IMR-90 (cell line): Measurements from ENCODE around the gene ADAMTS16. TPM values are rescaled to one million over a fixed set of nuclear protein-coding genes. Genes with fewer than 3 reads are reported as not detected.

Experiments used
- ATAC-seq: fragments of 200-7000 bp; cut with Tn5 transposase; 2 replicates; pipeline ENCODE4 v1.9.1; 2020; ENCODE audit warnings: low read depth, mild to moderate bottlenecking, moderate library complexity
- BruUV-seq: library from RNA; stranded (reverse); fragments of 400-500 nt; replicated peaks from 2 replicates; lab custom pipeline; 2021; lab: Mats Ljungman, UMichigan
- CTCF ChIA-PET: fragments of 300-600 bp; formaldehyde crosslinking; extraction: SDS; loops from one replicate; lab custom pipeline; 2021; ENCODE audit warnings: antibody characterized with exemption; lab: Yijun Ruan, JAX
- POLR2A ChIA-PET: fragments of 300-600 bp; sonication (Branson Sonifier 250); formaldehyde crosslinking; loops from one replicate; lab custom pipeline; 2022; ENCODE audit warnings: antibody characterized with exemption; ENCODE audit not compliant: unreplicated experiment; lab: Charles Lee
- DNase-seq: peaks from one replicate; pipeline ENCODE4 v3.0.0; 2013
- H2AFZ ChIP-seq: replicated peaks from 2 replicates; pipeline ENCODE3; 2013; ENCODE audit warnings: low read length, mild to moderate bottlenecking; ENCODE audit not compliant: poor library complexity
- H2AK5ac ChIP-seq: 2 replicates; pipeline ENCODE4 v1.6.1; 2013; ENCODE audit warnings: low read depth, low read length, inconsistent platforms
- H2AK9ac ChIP-seq: replicated peaks from 2 replicates; pipeline ENCODE3; 2013; ENCODE audit warnings: mild to moderate bottlenecking, low read depth, low read length, moderate library complexity; ENCODE audit not compliant: poor library complexity
- H2BK120ac ChIP-seq: 2 replicates; pipeline ENCODE4 v1.6.1; 2013; ENCODE audit warnings: low read depth, low read length, inconsistent platforms
- H2BK15ac ChIP-seq: 3 replicates; pipeline ENCODE4 v1.6.1; 2013; ENCODE audit warnings: low read depth, low read length, inconsistent platforms
- H2BK20ac ChIP-seq: 2 replicates; pipeline ENCODE4 v1.6.1; 2013; ENCODE audit warnings: low read depth, mild to moderate bottlenecking, inconsistent platforms, low read length, moderate library complexity
- H2BK5ac ChIP-seq: 2 replicates; pipeline ENCODE4 v1.6.1; 2013; ENCODE audit warnings: mild to moderate bottlenecking, low read depth, low read length, inconsistent platforms; ENCODE audit not compliant: poor library complexity, severe bottlenecking
- H3K14ac ChIP-seq: replicated peaks from 2 replicates; pipeline ENCODE4 v1.6.1; 2013; ENCODE audit warnings: low read depth, low read length, inconsistent platforms
- H3K18ac ChIP-seq: 2 replicates; pipeline ENCODE4 v1.6.1; 2013; ENCODE audit warnings: low read depth, low read length, control low read depth
- H3K23ac ChIP-seq: 2 replicates; pipeline ENCODE4 v1.6.1; 2013; ENCODE audit warnings: low read depth, low read length, inconsistent platforms
- H3K27ac ChIP-seq: 2 replicates; pipeline ENCODE4 v1.5.1; 2013; ENCODE audit warnings: mild to moderate bottlenecking, control low read depth, low read length; ENCODE audit not compliant: insufficient read depth
- H3K27me3 ChIP-seq: 2 replicates; pipeline ENCODE4 v1.6.1; 2013; ENCODE audit warnings: low read length; ENCODE audit not compliant: control insufficient read depth, insufficient read depth
- H3K36me3 ChIP-seq: 2 replicates; pipeline ENCODE4 v1.6.1; 2013; ENCODE audit warnings: low read length, mixed read lengths; ENCODE audit not compliant: control insufficient read depth, insufficient read depth
- H3K4ac ChIP-seq: 2 replicates; pipeline ENCODE4 v1.6.1; 2013; ENCODE audit warnings: low read depth, low read length, inconsistent platforms
- H3K4me1 ChIP-seq: 2 replicates; pipeline ENCODE4 v1.6.1; 2013; ENCODE audit warnings: low read length, mixed read lengths; ENCODE audit not compliant: control insufficient read depth, insufficient read depth
- H3K4me2 ChIP-seq: 2 replicates; pipeline ENCODE4 v1.6.1; 2013; ENCODE audit warnings: low read depth, mild to moderate bottlenecking, control low read depth, low read length, moderate library complexity
- H3K4me3 ChIP-seq: 2 replicates; pipeline ENCODE4 v1.5.1; 2013; ENCODE audit warnings: low read depth, mild to moderate bottlenecking, control low read depth, low read length, moderate library complexity; ENCODE audit not compliant: insufficient read depth
- H3K56ac ChIP-seq: 2 replicates; pipeline ENCODE4 v1.6.1; 2013; ENCODE audit warnings: low read length, inconsistent platforms; ENCODE audit not compliant: insufficient read depth; ENCODE audit errors: extremely low read depth
- H3K79me1 ChIP-seq, 2 experiments: 2 replicates each; pipeline ENCODE4 v1.6.1; 2013; ENCODE audit warnings: low read length in 2 of 2, inconsistent platforms in 1 of 2, low read depth in 1 of 2
- H3K9ac ChIP-seq: 2 replicates; pipeline ENCODE4 v1.6.1; 2013; ENCODE audit warnings: low read depth, low read length, control low read depth
- H3K9me1 ChIP-seq: 2 replicates; pipeline ENCODE4 v1.6.1; 2013; ENCODE audit warnings: low read length, inconsistent platforms; ENCODE audit not compliant: insufficient read depth
- H3K9me3 ChIP-seq: 2 replicates; pipeline ENCODE4 v1.6.1; 2013; ENCODE audit warnings: low read length; ENCODE audit not compliant: control insufficient read depth, insufficient read depth
- H4K20me1 ChIP-seq: 2 replicates; pipeline ENCODE4 v1.6.1; 2013; ENCODE audit warnings: low read length, inconsistent platforms; ENCODE audit not compliant: insufficient read depth
- H4K5ac ChIP-seq: 2 replicates; pipeline ENCODE4 v1.6.1; 2013; ENCODE audit warnings: mild to moderate bottlenecking, low read depth, low read length, control low read depth
- H4K8ac ChIP-seq, 2 experiments: 2 replicates each; pipeline ENCODE4 v1.6.1; 2013; ENCODE audit warnings: low read depth in 2 of 2, low read length in 2 of 2, control low read depth in 1 of 2, inconsistent platforms in 1 of 2
- H4K91ac ChIP-seq: 2 replicates; pipeline ENCODE4 v1.6.1; 2013; ENCODE audit warnings: low read depth, low read length, inconsistent platforms; ENCODE audit not compliant: insufficient read depth
- CEBPB ChIP-seq: IDR thresholded peaks from 2 replicates; pipeline ENCODE4 v1.6.1; 2012; ENCODE audit warnings: low read depth, low read length, improper control_type of control experiment
- CHD1 ChIP-seq: IDR thresholded peaks from 2 replicates; pipeline ENCODE4 v1.6.1; 2012; ENCODE audit warnings: low read depth, low read length, improper control_type of control experiment
- FOS ChIP-seq: fragments of 150-350 bp; IDR thresholded peaks from 2 replicates; pipeline ENCODE4 v1.6.1; 2016; ENCODE audit warnings: low read depth, low read length
- MAFK ChIP-seq: IDR thresholded peaks from 2 replicates; pipeline ENCODE4 v1.6.1; 2012; ENCODE audit warnings: low read depth, low read length, improper control_type of control experiment
- MAZ ChIP-seq: IDR thresholded peaks from 2 replicates; pipeline ENCODE4 v1.6.1; 2012; ENCODE audit warnings: low read depth, mild to moderate bottlenecking, low read length, improper control_type of control experiment, moderate library complexity, borderline replicate concordance
- NFE2L2 ChIP-seq: fragments of 150-350 bp; IDR thresholded peaks from 2 replicates; pipeline ENCODE4 v1.6.1; 2016; ENCODE audit warnings: low read depth, mild to moderate bottlenecking, low read length
- POLR2A ChIP-seq: IDR thresholded peaks from 2 replicates; pipeline ENCODE4 v1.6.1; 2012; ENCODE audit warnings: mild to moderate bottlenecking, low read depth, low read length
- RCOR1 ChIP-seq: IDR thresholded peaks from 2 replicates; pipeline ENCODE4 v1.6.1; 2012; ENCODE audit warnings: mild to moderate bottlenecking, low read length, improper control_type of control experiment; ENCODE audit not compliant: insufficient replicate concordance
- RFX5 ChIP-seq: IDR thresholded peaks from 2 replicates; pipeline ENCODE4 v1.8.0; 2012; ENCODE audit warnings: low read depth, mild to moderate bottlenecking, low read length, moderate library complexity
- dilution Hi-C: fragments of 300-500 bp; cut with HindIII; formaldehyde crosslinking; loops from one replicate; pipeline ENCODE4 v1.14.3; 2018; ENCODE audit warnings: low sequenced_read_pairs; ENCODE audit not compliant: unreplicated experiment
- in situ Hi-C: fragments of 300-500 bp; cut with MboI; formaldehyde crosslinking; loops from 3 replicates; pipeline ENCODE4 v1.14.3; 2019; ENCODE audit warnings: low sequenced_read_pairs, inconsistent platforms, mixed read lengths
- intact Hi-C: fragments of 100-400 bp; cut with micrococcal nuclease; formaldehyde crosslinking; loops from 2 replicates; pipeline ENCODE4 v1.10.0; 2022
- polyA plus RNA-seq, 3 experiments: library from polyadenylated mRNA; depleted of rRNA; stranded (reverse); fragments of >200 nt; gene quantifications; 2 replicates each; pipeline ENCODE4 v1.2.3, GENCODE V29; 2012; ENCODE audit warnings: low replicate concordance in 1 of 3
- total RNA-seq: library from RNA; depleted of rRNA; stranded (reverse); fragments of >200 nt; gene quantifications from 2 replicates; pipeline ENCODE4 v1.2.3, GENCODE V29; 2012
- TF ChIP-seq, protein P1 (sequence below): fragments of 150-350 bp; IDR thresholded peaks from 2 replicates; pipeline ENCODE4 v1.6.1; 2016; ENCODE audit warnings: low read depth, mild to moderate bottlenecking, low read length, moderate library complexity, borderline replicate concordance

The ADAMTS16 gene
- total and polyA plus RNA-seq, 2 of the 4 experiments (the other 2 are of a cell fraction) = 0.09 to 0.18 TPM

DNA sequence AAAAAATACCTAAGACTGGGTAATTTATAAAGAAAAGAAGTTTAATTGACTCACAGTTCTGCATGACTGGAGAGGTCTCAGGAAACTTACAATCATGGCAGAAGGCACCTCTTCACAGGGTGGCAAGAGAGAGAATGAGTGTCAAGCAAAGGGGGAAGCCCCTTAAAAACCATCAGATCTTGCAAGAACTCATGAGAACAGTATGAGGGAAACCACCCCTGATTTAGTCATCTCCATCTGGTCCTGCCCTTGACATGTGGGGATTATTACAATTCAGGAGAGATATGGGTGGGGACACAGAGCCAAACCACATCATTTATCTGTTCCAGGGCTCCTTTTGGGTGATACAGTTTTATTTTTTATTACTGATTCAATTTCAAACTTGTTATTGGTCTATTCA, 23.2 kb upstream of the ADAMTS16 start:
- H3K9me1 ChIP-seq = no peaks in the 10 kb centered on the region
- BruUV-seq = no TSS peak
- H3K79me1 ChIP-seq = no peaks in the 10 kb centered on the region
- H2BK120ac ChIP-seq = no peak overlapping the region
- in situ Hi-C loops = no loop called here
- no peaks in the 10 kb centered on the region for H3K27me3 ChIP-seq
- no peaks in the 10 kb centered on the region for H4K20me1 ChIP-seq
- H2AK9ac ChIP-seq = no peak overlapping the region
- H3K4ac ChIP-seq = no peak overlapping the region
- no peak for ATAC-seq
- H3K14ac ChIP-seq = no peak overlapping the region
- no peak overlapping the region for H2AFZ ChIP-seq
- no peak for TF ChIP-seq MAZ
- no peak for TF ChIP-seq NFE2L2
- TF ChIP-seq, protein P1, sequence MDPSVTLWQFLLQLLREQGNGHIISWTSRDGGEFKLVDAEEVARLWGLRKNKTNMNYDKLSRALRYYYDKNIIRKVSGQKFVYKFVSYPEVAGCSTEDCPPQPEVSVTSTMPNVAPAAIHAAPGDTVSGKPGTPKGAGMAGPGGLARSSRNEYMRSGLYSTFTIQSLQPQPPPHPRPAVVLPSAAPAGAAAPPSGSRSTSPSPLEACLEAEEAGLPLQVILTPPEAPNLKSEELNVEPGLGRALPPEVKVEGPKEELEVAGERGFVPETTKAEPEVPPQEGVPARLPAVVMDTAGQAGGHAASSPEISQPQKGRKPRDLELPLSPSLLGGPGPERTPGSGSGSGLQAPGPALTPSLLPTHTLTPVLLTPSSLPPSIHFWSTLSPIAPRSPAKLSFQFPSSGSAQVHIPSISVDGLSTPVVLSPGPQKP = no peak
- no peak for TF ChIP-seq RCOR1
- TF ChIP-seq RFX5 = no peak
- no peak for TF ChIP-seq CEBPB
- TF ChIP-seq FOS = no peak
- TF ChIP-seq CHD1 = no peak
- no peak for TF ChIP-seq MAFK
- no peak for TF ChIP-seq POLR2A
- no peak overlapping the region for H3K56ac ChIP-seq
- H3K36me3 ChIP-seq = no peaks in the 10 kb centered on the region
- DNase-seq = no peak
- no peak overlapping the region for H2BK15ac ChIP-seq
- H2AK5ac ChIP-seq = no peak overlapping the region
- H2BK20ac ChIP-seq = no peak overlapping the region
- H3K18ac ChIP-seq = no peak overlapping the region
- H3K4me2 ChIP-seq = no peak overlapping the region
- no peak overlapping the region for H3K23ac ChIP-seq
- H4K5ac ChIP-seq = no peak overlapping the region
- dilution Hi-C loops = no loop called here
- intact Hi-C loops = no loop called here
- H3K9me3 ChIP-seq = peaks cover 3% of the 10 kb centered on the region
- CTCF ChIA-PET = no interaction called here
- H3K9ac ChIP-seq = no peak overlapping the region
- no peak overlapping the region for H2BK5ac ChIP-seq
- H3K27ac ChIP-seq = no peak overlapping the region
- H4K8ac ChIP-seq = no peak overlapping the region
- H4K91ac ChIP-seq = no peak overlapping the region
- no peaks in the 10 kb centered on the region for H3K4me1 ChIP-seq
- H3K4me3 ChIP-seq = no peak overlapping the region
- POLR2A ChIA-PET = no interaction called here
